ENCODE results near the gene EFS. TPM values are rescaled to one million over a fixed set of nuclear protein-coding genes. Genes with fewer than 3 reads are reported as not detected.

EFS gene
- total RNA-seq, 4 donors from 2014 or later = 31.4 to 38.2 (median 34.2) TPM

- Histone ChIP-seq H3K4me1 (peaks cover 0 to 2% (median 0%) of the 10 kb centered on the region in 4 donors), H3K36me3 (no peaks in the 10 kb centered on the region), H3K27me3 (no peaks in the 10 kb centered on the region), H3K9me3 (no peaks in the 10 kb centered on the region), H3K27ac (no peak overlapping the region), H3K4me3 (no peak overlapping the region)
- TF ChIP-seq POLR2A (IDR thresholded peaks at IDR 0.05) (no peak), EP300 (IDR thresholded peaks at IDR 0.05) (no peak)
- TF ChIP-seq, protein P1, sequence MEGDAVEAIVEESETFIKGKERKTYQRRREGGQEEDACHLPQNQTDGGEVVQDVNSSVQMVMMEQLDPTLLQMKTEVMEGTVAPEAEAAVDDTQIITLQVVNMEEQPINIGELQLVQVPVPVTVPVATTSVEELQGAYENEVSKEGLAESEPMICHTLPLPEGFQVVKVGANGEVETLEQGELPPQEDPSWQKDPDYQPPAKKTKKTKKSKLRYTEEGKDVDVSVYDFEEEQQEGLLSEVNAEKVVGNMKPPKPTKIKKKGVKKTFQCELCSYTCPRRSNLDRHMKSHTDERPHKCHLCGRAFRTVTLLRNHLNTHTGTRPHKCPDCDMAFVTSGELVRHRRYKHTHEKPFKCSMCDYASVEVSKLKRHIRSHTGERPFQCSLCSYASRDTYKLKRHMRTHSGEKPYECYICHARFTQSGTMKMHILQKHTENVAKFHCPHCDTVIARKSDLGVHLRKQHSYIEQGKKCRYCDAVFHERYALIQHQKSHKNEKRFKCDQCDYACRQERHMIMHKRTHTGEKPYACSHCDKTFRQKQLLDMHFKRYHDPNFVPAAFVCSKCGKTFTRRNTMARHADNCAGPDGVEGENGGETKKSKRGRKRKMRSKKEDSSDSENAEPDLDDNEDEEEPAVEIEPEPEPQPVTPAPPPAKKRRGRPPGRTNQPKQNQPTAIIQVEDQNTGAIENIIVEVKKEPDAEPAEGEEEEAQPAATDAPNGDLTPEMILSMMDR (IDR thresholded peaks at IDR 0.05) = no peak
- no peak for DNase-seq (ENCODE audit: low spot score in 2 of 2)
- WGBS, 2 donors = 80% methylated on average over 18 of the region's 18 CpGs
Measured at GRCh38 chr14:23385642-23386265, 20.8 kb upstream of the EFS start.

- H3K4me1 ChIP-seq = peaks cover 0 to 7% (median 0%) of the 10 kb centered on the region in 4 donors
- no peak for DNase-seq (ENCODE audit: low spot score in 2 of 2)
- no peak overlapping the region for H3K27ac ChIP-seq
- H3K9me3 ChIP-seq = no peaks in the 10 kb centered on the region
- H3K27me3 ChIP-seq = no peaks in the 10 kb centered on the region
- no peak overlapping the region for H3K4me3 ChIP-seq
- no peaks in the 10 kb centered on the region for H3K36me3 ChIP-seq
- TF ChIP-seq POLR2A (IDR thresholded peaks at IDR 0.05) (no peak), EP300 (IDR thresholded peaks at IDR 0.05) (no peak)
- TF ChIP-seq, protein P1 (IDR thresholded peaks at IDR 0.05) = no peak
- 71 to 83% methylated on average over 2 of the region's 2 CpGs for WGBS, 2 donors
Measured at GRCh38 chr14:23385244-23385641, 20.3 kb upstream of the EFS start.

- Histone ChIP-seq H3K4me3 (no peak overlapping the region), H3K4me1 (peaks cover 0 to 14% (median 0%) of the 10 kb centered on the region in 4 donors), H3K36me3 (no peaks in the 10 kb centered on the region), H3K27ac (no peak overlapping the region), H3K27me3 (no peaks in the 10 kb centered on the region), H3K9me3 (no peaks in the 10 kb centered on the region)
- no peak for DNase-seq (ENCODE audit: low spot score in 2 of 2)
- 86% methylated on average over 29 of the region's 29 CpGs for WGBS, 2 donors
- TF ChIP-seq EP300 (IDR thresholded peaks at IDR 0.05) = no peak
- no peak for TF ChIP-seq POLR2A (IDR thresholded peaks at IDR 0.05)
- TF ChIP-seq, protein P1 (IDR thresholded peaks at IDR 0.05) = no peak
Measured at GRCh38 chr14:23384364-23385080, 19.6 kb upstream of the EFS start.

DNA sequence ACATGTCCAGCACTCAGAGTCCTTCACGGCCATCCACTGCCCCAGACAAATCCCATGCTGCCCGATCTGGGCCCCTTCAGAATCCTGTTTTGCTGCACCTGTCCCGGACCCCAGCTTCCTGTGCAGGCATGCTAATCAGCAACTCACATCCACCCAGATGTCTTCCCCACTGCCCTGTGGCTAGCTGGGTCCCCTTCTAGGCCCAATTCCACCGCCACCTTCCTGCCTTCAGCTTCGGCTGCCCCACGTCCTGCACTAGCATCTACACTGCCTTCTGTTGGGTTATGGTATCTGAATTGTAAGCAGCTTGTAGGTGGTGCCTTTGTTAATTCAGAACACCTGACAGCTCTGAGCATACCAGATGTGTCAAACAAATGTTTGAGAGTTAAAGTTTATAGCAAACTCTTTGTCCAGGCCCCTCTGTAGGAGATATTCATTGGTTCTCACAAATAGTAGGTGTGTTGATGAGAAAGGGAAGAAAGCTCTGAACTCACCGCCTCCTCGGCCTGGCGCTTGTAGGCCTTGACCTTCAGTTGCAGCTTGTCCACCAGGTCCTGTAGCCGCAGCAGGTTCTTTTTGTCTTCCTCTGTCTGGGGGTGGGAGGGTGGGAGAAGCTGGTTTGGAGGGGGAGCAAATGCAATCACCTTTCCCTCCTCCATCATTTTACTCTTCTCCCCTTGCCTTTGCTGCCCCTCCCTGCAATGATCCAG, 17.9 kb upstream of the EFS start:
- no peak for DNase-seq (ENCODE audit: low spot score in 2 of 2)
- Histone ChIP-seq H3K27ac (no peak overlapping the region), H3K27me3 (no peaks in the 10 kb centered on the region), H3K4me3 (no peak overlapping the region), H3K9me3 (no peaks in the 10 kb centered on the region), H3K36me3 (no peaks in the 10 kb centered on the region), H3K4me1 (peaks cover 0 to 29% (median 0%) of the 10 kb centered on the region in 4 donors)
- 66 to 67% methylated on average over 10 of the region's 10 CpGs for WGBS, 2 donors
- TF ChIP-seq, protein P1 (IDR thresholded peaks at IDR 0.05) = no peak
- TF ChIP-seq POLR2A (IDR thresholded peaks at IDR 0.05) = no peak
- no peak for TF ChIP-seq EP300 (IDR thresholded peaks at IDR 0.05)

GRCh38 chr14:23382276-23382675, 17.3 kb upstream of the EFS start:
- H3K36me3 ChIP-seq = no peaks in the 10 kb centered on the region
- H3K9me3 ChIP-seq = no peaks in the 10 kb centered on the region
- no peak for DNase-seq (ENCODE audit: low spot score in 2 of 2)
- no peak overlapping the region for H3K4me3 ChIP-seq
- TF ChIP-seq, protein P1 (IDR thresholded peaks at IDR 0.05) = no peak
- TF ChIP-seq POLR2A (IDR thresholded peaks at IDR 0.05) = no peak
- TF ChIP-seq EP300 (IDR thresholded peaks at IDR 0.05) = no peak
- peaks cover 0 to 35% (median 0%) of the 10 kb centered on the region in 4 donors for H3K4me1 ChIP-seq
- H3K27ac ChIP-seq = no peak overlapping the region
- 87 to 92% methylated on average over 6 of the region's 6 CpGs for WGBS, 2 donors
- no peaks in the 10 kb centered on the region for H3K27me3 ChIP-seq

Data from tibial nerve (tissue), 4 donors.